ENCODE measurements around the gene ABCA13.

- TF ChIP-seq YY1 (IDR thresholded peaks at IDR 0.05; ENCODE audit: extremely low read depth, insufficient replicate concordance, low read depth, low read length), result no peak
- TF ChIP-seq JUND (IDR thresholded peaks at IDR 0.05), result no peak
- TF ChIP-seq SP1 (IDR thresholded peaks at IDR 0.05; ENCODE audit: low read depth), result no peak
These were observed 21.2 kb upstream of the ABCA13 start for GRCh38 chr7:48150086-48150485.
